ENCODE data around the gene MYO1B. TPM values are rescaled to one million over a fixed set of nuclear protein-coding genes. Genes with fewer than 3 reads are reported as not detected.

The MYO1B gene
- total RNA-seq, 1 donor from 2014 or later = 81.6 TPM

DNA sequence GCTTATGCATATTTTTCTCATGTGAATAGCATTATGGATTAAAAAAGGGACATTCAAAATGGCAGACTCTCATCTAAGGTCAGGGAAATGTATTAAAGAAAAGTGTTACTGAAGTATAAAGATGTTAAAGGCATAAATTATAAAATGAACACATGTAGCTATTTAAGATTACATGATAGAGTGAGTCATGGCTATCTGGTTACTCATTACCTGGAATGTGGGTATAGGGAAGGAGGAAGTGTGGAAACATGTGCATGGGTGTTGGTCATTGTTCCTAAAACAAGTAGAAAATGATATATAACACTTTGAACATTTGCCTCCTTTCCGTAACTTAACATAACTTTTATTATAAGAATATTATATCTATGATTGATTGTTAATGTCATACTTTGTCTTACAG lies 66.4 kb downstream of the MYO1B start:
- H3K27ac Mint-ChIP-seq = no peak overlapping the region
- H3K4me1 Mint-ChIP-seq = peaks cover 9% of the 10 kb centered on the region
- no peak overlapping the region for H3K4me3 Mint-ChIP-seq
- TF ChIP-seq, protein P1, sequence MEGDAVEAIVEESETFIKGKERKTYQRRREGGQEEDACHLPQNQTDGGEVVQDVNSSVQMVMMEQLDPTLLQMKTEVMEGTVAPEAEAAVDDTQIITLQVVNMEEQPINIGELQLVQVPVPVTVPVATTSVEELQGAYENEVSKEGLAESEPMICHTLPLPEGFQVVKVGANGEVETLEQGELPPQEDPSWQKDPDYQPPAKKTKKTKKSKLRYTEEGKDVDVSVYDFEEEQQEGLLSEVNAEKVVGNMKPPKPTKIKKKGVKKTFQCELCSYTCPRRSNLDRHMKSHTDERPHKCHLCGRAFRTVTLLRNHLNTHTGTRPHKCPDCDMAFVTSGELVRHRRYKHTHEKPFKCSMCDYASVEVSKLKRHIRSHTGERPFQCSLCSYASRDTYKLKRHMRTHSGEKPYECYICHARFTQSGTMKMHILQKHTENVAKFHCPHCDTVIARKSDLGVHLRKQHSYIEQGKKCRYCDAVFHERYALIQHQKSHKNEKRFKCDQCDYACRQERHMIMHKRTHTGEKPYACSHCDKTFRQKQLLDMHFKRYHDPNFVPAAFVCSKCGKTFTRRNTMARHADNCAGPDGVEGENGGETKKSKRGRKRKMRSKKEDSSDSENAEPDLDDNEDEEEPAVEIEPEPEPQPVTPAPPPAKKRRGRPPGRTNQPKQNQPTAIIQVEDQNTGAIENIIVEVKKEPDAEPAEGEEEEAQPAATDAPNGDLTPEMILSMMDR (IDR thresholded peaks at IDR 0.05; ENCODE audit: unreplicated experiment) = no peak
- no peaks in the 10 kb centered on the region for H3K9me3 Mint-ChIP-seq
- no peak for DNase-seq (ENCODE audit: low spot score in 2 of 2, unreplicated experiment in 2 of 2)
- H3K27me3 Mint-ChIP-seq (ENCODE audit: low read depth) = no peaks in the 10 kb centered on the region
- H3K36me3 Mint-ChIP-seq = no peaks in the 10 kb centered on the region

DNA sequence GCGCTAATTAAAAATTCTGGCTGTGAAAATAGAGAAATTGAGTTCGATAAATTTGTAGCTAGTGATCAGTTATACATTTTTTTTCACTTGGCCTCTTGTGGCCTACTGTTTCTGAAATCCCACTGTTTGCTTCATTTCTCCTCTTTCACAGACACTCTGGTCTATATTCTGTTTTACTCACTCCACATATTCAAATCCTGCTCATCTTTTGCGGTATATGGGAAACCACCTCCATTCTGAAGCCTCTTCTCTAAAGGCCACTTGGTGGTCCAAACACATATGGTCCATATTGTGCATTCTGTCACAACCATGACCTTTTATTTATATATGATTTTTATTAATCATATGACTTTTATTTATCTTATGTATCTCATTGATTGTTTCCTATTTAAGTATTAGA lies 67.0 kb downstream of the MYO1B start:
- H3K9me3 Mint-ChIP-seq = no peaks in the 10 kb centered on the region
- no peak for DNase-seq (ENCODE audit: low spot score in 2 of 2, unreplicated experiment in 2 of 2)

DNA sequence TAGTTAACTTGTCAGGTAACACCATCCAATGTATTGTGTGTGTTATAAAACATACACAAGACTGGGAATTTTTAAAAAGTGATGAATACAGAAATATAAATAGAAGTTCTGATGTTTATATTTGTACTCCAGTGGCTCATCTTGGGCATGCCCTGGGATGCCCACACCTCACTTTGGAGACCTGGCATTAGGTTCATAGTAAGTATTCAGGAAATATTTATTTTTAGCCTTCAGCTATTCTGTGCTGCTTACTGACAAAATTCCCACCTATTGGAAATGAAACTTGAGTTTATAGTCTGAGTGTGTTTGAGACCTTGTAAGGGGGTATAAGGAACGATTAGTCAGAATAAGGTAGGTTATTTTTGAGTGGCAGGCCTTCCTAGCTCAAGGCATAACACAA lies 67.5 kb downstream of the MYO1B start:
- H3K27ac Mint-ChIP-seq = no peak overlapping the region
- TF ChIP-seq, protein P1 (IDR thresholded peaks at IDR 0.05; ENCODE audit: unreplicated experiment) = no peak
- H3K4me3 Mint-ChIP-seq = no peak overlapping the region
- H3K36me3 Mint-ChIP-seq = no peaks in the 10 kb centered on the region
- H3K9me3 Mint-ChIP-seq = no peaks in the 10 kb centered on the region
- no peak for DNase-seq (ENCODE audit: low spot score in 2 of 2, unreplicated experiment in 2 of 2)
- H3K27me3 Mint-ChIP-seq (ENCODE audit: low read depth) = no peaks in the 10 kb centered on the region
- peaks cover 16% of the 10 kb centered on the region for H3K4me1 Mint-ChIP-seq

More for the DNA sequence above, 67.0 kb downstream of the MYO1B start:
- TF ChIP-seq, protein P1 (IDR thresholded peaks at IDR 0.05; ENCODE audit: unreplicated experiment) = no peak
- no peaks in the 10 kb centered on the region for H3K27me3 Mint-ChIP-seq (ENCODE audit: low read depth)
- H3K27ac Mint-ChIP-seq = no peak overlapping the region
- H3K4me3 Mint-ChIP-seq = no peak overlapping the region
- no peaks in the 10 kb centered on the region for H3K36me3 Mint-ChIP-seq
- H3K4me1 Mint-ChIP-seq = peaks cover 14% of the 10 kb centered on the region

DNA sequence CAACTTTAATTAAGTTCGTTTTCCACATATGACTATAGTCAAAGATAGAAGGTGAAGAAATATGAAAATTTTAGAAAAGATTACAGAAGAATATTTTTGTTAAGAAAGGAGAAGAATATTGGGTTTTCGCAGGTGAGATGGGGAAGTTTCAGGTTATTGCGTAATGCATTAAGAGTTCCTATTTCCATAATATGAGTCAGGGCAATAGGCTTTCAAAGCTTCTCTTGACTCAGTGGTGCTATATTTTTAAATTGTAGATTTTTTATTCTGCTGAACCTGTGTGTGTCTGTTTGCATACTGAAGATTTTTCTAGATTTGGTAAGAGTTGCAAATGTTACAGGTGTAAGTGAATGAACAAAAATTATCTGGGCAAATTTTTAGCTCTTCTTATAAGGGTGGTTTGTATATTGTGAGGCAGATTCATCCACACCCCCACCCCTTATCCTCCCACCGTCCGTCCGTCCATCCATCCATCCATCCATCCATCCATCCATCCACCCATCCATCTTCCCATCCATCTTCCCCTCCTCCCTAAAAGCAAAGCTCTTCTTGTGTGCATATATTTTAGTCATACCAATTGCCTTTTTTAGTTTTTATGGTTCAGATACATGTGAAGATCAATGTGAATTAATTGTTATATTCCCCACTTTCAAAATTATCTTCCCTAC lies 69.6 kb downstream of the MYO1B start:
- Mint-ChIP-seq H3K4me1 (peaks cover 36% of the 10 kb centered on the region), H3K36me3 (no peaks in the 10 kb centered on the region), H3K27me3 (ENCODE audit: low read depth) (no peaks in the 10 kb centered on the region), H3K9me3 (no peaks in the 10 kb centered on the region), H3K4me3 (no peak overlapping the region), H3K27ac (no peak overlapping the region)
- DNase-seq (ENCODE audit: low spot score in 2 of 2, unreplicated experiment in 2 of 2) = no peak
- TF ChIP-seq, protein P1 (IDR thresholded peaks at IDR 0.05; ENCODE audit: unreplicated experiment) = no peak

DNA sequence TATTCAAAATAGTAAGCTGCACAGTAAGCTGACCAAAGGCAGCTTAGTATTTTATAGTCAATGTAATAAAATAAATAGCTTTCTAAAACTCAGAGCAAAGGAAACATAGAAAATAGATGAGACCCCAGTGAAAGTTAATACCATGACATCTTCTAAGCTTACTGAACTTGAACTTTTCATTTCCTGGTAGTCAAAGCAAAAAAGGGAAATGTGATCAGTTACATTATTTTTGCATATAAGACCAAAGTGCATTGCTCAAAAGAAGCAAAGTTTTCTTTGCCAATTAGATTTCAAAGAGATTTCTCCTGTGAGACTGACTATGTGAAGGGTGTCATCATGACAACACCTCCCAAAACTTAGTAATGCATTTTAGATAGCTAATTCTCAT lies 70.2 kb downstream of the MYO1B start:
- H3K27ac Mint-ChIP-seq = no peak overlapping the region
- H3K9me3 Mint-ChIP-seq = no peaks in the 10 kb centered on the region
- DNase-seq (ENCODE audit: low spot score in 2 of 2, unreplicated experiment in 2 of 2) = no peak
- TF ChIP-seq, protein P1 (IDR thresholded peaks at IDR 0.05; ENCODE audit: unreplicated experiment) = no peak
- H3K4me3 Mint-ChIP-seq = no peak overlapping the region
- H3K36me3 Mint-ChIP-seq = no peaks in the 10 kb centered on the region
- H3K4me1 Mint-ChIP-seq = peaks cover 37% of the 10 kb centered on the region
- no peaks in the 10 kb centered on the region for H3K27me3 Mint-ChIP-seq (ENCODE audit: low read depth)

All from mesothelial cell of epicardium (in vitro differentiated cells).